GM21528 (cell line): ENCODE measurements around the gene FLNC.

Source experiments
- ATAC-seq: cut with Tn5 transposase; IDR thresholded peaks from one replicate; pipeline ENCODE4 v1.9.1; 2021; ENCODE audit warnings: mild to moderate bottlenecking, moderate library complexity; ENCODE audit not compliant: unreplicated experiment, low FRiP score

The FLNC gene

DNA sequence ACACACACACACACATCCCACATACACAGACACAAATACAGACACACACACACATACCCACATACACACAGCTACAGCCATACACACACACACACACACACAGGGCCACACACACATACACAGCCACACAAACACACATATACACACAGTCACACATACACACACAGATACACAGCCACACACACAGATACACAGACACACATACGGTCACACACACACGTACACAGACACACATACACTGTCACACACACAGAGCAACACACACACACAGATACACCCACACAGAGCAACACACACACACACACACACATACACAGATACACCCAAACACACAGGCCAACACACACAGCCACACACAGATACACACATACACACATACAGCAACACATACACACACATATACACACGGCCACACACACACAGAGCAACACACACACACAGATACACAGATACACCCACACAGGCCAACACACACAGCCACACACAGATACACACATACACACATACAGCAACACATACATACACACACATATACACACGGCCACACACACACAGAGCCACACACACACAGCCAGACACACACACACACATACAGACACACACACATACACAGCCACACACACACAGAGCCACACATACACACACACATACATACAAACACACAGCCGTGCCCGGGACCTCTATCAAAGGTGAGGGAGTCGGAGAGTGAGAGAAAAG is 58.0 kb downstream of the FLNC start:
- ATAC-seq, result no peak

DNA sequence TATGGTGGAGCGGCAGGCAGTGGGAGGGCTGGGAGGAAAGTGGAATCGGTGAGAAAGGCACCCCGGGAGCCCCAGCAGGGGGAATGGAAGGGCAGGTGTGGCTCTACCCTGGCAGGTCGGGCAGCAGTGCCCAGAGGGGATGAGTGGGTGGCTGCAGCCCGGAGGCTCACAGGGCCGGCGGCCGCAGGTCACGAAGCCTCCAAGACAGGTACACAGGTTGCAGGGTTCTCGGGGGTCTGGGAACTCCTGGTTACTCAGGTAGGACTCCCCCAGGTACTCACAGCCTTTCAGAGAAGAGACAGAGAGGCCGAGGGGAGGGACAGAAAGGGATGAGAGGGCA is 58.5 kb downstream of the FLNC start:
- ATAC-seq, result no peak

DNA sequence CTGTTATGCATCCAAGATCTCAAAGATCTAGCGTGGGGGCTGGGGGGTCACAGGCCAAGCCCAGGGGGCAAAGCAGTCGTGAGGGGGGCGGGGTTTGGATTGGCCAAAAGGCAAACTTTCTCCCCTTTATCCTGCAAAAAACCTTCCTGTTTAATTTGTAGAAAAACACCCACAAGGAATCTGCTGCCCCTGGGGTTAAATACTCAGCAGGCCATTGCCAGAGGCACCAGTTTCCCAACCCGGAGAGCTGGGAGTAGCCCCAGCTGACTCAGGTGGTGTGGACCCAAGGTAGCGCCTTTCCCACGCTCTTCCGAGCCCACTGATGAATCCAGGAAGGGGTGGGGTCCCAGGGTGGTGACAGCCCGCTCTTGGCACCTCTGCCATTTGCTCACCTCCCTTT is 58.9 kb downstream of the FLNC start:
- ATAC-seq, result no peak

DNA sequence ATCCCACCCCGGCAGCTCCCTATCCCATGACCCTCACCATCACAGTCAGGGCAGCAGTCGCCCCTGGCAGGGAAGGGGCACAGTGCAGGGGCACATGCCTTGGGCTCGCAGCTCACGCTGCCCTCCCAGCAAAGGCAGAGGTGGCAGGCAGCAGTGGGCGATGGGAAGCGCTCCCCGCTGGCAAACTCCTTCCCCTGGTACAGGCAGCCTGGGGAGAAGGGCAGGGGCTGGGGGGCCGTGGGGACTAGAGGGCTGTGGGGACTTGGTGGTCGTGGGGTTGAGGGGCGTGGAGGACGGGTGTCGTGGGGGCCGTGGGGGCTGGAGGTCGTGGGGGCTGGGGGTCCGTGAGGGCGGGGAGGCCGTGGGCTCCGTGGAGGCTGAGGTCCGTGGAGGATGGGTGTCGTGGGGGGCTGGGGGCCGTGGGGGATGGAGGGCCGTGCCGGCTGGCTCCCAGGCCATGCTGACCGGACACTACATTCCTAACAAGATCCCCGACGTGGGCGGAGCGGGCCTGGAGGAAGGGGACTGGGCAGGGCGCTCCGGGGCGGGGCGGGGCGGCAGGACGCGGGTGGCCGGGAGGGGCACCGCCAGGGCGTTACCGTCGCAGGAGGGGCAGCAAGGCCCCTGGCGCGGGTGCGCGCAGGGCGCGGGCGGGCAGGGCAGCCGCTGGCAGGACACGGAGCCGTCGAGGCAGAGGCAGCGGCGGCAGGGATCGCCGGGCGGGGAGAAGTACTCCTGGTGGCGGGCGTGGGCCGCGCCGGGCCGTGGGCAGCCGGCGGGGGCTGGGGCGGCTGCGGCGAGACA is 60.3 kb downstream of the FLNC start:
- no peak for ATAC-seq

DNA sequence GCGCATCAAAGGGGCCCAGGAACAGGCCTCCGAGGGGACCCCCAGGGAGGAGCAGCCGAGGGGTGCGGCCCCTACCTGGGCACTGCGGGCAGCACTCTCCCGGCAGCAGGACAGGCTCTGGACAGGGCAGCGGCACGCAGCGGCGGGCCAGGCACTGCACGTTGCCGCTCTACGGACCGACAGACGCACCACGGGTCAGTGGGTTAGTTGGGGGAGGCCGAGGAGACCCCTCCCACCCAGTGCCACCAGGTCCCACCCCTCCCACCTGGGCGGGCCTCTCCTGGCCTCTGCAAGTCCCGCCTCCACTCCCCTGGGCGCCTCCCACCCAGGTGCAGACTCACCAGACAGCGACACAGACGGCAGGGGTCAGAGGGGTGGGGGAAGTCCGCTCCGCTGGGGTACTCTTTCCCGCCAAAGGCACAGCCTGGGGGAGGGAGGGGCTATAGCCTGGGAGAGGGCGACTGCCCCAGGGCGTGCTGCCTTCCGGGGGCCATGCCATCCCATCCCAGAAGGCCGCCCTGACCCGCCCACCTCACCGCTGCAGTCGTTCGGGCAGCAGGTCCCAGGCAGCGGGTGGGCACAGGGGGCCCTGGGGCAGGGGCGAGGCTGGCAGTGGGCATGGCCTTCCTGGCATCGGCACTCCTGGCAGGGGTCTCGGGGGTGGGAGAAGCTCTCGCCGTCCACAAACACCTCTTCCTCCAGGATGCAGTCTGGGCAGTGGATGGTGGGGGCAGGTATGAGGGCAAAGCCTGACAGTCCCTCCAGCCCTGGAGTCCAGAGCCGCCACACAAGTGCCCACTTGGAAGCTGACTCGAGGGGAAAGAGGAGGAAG is 61.1 kb downstream of the FLNC start:
- ATAC-seq, result no peak

DNA sequence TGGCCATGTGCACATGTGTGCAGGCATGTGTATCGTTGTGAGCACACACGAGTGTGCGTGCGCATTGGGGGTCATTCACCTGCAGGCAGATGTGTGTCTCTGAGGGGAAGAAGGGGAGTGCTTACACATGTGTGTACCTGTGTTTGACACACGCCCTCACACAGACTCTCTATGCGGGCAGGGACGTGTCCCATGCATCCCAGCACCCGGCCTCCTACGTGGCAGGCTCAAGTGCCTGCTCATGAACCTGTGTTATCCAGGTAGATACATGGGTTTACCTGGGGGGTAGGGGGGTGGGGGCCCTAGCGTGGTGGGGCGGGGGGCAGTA is 61.7 kb downstream of the FLNC start:
- no peak for ATAC-seq

DNA sequence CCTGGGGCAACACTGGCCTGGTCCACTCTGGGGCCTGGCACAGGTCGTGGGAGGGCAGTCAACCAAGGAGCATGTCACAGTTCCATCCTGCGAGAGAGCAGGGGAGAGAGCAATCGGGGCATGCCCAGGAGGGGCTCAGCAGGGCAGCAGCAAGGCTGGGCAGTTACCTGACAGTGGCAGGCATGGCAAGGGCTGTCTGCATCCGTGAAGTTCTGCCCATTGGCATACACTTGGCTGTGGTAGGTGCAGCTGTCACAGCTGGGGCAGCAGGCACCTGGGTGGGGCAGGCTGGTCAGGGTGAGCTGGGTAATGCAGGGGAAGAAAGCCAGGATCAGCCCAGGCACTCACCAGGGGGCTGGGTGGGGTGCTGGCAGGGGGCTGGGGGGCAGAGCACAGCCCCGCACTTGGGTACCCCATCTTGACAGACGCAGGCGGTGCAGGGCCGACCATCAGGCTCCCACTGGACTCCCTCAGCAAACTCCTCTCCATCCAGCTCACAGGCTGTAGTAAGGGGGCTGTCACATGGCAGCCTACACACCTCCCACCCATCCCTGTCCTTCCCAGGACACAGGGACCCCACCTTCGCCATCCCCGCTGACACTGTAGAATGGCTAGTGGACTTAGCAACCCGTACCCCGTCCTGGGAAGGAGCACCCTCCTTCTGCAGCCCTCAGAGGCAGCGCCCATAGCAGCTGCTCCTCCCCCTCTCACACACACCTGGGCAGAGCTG is 62.5 kb downstream of the FLNC start:
- ATAC-seq, result no peak

DNA sequence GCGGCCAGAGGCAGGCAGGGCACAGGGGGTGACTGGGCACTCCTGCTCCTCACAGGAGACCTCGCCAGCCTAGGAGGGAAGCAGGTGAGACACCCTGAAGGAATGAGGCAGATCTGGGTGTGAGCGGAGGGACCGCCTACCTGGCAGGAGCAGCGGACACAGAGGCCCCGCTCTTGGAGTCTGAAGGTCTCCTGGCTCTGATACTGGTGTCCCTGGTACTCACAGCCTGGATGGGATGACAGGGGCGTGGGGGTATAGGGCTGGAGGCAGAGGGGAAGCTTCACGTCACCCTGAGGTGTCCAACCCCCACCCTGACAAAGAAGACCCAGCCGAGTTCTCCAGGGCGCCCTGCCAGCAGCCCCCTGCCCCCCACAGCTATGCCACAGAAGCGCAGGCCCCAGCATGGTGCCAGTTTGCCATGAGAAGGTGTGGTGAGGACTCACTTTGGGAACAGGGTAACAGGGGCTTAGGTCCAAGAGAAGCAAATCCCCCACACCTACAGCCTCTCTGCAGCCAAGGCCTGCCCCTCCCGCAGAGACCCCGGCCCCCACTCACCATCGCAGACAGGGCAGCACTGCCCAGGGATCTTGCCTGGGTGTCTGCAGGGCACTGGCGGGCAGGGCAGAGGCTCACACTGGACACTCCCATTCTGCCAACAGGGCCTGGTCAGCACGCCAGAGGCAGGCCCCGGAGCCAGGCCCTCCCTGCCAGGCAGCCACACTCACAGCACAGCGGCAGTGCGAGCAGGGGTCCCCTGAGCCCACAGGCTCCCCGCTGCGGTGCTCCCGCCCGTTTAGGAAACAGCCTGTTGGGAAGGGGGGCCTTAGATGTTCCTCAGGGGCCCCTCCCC is 63.3 kb downstream of the FLNC start:
- ATAC-seq, result no peak

DNA sequence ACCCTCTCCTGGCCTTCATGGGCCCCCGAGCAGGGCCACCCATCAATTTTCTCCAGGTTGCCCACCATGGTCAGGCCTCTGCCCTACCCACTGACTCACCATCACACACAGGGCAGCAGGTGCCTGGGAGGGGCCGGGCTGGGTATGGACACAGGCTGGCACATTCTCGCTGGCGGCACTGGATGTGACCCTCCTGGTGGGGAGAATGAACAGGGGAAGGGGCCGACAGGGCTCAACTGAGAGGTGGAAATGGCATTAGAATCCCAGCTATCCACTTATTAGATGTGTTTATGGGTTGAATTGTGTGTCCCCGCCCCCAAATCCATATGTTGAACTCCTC is 63.9 kb downstream of the FLNC start:
- ATAC-seq, result no peak

DNA sequence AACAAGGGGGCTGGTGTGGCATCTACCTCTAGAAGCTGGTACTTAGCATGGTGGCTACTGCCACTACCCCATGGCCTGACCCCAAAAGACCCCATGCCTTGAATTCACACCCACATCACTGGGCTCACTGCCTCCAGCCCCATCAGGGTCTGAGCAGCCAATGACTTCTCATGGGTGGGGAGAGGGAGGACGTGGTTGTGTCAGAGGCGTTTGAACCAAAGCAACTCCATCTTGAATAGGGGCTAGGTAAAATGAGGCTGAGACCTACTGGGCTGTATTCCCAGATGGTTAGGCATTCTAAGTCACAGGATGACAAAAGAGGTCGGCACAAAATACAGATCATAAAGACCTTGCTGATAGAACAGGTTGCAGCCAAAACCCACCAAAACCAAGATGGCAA is 65.1 kb downstream of the FLNC start:
- ATAC-seq, result no peak

DNA sequence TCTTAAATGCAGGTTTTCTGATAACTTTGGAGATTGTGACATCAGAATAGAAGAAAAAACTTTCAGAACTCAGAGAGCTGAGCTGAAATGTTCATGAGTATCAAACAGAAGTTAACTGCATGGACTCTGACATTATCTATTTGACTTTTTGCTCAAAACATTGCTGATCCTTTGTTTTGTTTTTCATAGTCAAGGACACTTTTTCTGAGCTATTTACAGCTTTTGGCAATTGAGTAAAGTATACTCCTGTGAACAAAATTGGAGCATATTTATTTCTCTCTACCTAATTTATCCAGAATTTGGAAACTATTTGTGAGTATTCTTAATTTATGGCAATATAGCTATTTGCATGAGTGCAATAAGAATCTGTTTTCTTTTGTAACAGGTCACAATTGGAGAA is 69.2 kb downstream of the FLNC start:
- no peak for ATAC-seq

DNA sequence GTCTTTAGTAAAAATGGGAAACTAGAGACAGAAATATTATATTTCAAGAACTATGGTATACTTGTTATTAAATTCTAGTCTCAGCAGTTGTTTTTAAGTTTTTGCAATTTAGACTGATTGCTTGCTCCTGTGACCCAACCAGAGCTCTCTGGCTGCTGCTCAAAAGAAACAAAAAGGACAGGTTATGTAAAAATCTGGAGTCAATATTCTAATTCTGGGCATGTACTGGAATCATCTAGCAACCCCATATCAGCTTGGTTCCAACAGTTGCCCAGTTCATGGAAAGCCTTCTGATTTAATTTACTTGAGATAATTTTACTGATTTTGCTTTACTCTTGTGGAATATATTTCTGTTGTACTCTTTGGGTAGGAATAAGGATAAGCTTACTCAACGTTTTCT is 70.0 kb downstream of the FLNC start:
- no peak for ATAC-seq

DNA sequence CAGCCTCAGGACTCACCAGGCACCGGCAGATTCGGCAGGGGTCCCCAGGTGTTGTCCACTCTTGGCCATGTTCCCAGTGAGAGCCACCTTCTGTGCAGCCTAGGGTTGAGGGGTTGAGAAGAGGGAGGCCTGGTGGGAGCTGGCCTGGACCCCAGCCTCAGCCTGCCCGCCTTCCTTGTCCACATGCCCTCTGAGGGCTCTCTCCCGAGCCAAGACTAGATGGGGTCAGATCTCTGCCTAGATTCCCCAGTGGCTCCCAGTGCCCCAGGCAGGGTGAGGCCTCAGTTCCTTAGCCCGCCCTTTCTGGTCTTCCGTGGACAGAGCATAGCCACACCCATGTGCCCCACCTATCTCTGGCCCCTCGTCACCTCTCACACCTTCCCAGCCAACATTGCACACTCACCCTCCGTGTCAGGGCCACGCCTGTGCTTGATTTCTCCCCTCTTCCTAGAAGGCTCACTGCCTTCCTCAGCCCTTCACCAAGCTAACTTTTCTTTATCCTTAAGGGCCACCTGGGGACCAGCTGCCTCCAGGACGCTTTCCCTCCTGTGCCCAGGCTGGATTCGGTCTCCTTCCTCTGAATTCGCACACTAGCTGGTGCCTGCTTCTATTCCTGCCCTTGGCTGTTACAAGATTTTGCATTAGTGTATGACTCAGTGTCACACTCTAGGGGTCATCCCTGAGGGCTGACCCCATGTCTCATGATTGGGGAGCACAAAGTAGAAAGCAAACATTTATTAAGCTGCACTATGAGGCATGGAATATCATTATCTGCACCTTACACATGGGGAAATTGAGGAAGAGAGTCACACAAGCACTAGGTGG is 72.8 kb downstream of the FLNC start:
- no peak for ATAC-seq

DNA sequence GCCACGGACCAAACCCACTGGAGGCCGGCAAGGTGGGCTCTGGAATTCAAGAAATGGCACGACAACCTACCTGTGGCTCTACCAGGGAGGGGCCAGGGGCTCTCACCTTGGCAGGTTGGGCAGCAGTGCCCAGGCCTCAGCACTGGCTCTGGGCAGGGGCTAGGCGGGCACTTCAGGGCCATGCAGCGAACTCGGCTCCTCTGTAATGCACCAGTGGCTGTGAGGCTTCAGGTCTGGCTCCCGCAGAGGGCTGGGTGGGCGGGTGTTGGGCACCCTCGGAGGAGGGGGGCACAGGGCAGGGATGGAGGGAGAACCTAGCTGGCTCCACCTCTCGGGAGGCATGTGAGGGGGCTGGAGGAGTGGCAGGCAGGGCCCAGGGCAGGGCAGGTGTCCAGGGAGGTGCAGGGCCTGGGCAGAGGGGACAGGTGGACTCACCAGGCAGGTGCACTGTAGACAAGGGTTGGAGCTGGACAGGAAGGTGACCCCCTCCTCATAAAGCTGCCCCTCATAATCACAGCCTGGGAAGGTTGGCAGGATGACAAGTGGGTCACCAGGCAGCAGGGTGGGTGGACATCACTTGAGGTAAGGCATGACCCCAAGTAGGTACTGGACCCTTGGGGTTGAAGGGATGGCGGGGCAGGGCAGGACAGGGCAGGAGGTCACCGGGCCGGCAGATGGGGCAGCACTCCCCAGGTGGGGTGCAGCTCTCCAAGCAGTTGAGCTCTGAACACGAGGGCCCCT is 73.6 kb downstream of the FLNC start:
- ATAC-seq, result no peak

DNA sequence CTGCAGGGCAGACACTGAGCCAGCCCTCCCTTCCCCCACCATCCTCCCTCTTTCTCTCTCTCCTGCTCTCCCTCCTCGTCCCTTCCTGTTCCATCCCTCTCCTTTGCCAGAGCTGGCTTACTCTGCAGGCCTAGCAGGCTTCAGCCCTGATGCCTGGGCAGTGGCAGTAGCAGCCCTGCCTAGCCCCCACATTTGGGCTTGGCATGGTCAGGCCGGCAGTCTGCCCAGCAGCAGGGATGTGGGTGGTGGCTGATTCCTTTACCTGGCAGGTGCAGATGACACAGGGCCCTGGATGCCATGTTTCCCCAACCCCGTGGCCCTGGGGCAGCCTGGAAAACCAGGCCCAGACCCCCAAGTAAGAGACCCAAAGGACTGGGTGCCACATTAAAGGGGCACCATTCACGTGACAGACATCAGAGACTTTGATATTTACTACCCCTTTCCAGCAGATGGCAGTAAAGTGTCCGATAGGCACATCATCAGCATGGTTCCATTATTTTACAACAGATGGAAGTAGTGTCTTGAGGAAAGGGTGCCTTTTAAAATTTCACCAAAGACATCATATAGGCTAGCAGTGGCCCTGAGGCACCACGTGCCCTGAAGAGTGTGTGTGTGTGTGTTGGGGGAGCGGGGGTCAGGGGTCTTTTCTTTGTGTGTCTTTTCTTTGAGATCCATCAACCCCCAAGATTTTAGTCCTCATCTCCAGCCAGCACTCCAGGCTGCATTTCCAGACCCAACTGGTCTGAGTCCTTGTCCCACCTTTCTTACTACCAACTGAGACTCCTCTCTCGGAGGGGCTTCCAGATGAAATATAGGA is 74.4 kb downstream of the FLNC start:
- no peak for ATAC-seq

DNA sequence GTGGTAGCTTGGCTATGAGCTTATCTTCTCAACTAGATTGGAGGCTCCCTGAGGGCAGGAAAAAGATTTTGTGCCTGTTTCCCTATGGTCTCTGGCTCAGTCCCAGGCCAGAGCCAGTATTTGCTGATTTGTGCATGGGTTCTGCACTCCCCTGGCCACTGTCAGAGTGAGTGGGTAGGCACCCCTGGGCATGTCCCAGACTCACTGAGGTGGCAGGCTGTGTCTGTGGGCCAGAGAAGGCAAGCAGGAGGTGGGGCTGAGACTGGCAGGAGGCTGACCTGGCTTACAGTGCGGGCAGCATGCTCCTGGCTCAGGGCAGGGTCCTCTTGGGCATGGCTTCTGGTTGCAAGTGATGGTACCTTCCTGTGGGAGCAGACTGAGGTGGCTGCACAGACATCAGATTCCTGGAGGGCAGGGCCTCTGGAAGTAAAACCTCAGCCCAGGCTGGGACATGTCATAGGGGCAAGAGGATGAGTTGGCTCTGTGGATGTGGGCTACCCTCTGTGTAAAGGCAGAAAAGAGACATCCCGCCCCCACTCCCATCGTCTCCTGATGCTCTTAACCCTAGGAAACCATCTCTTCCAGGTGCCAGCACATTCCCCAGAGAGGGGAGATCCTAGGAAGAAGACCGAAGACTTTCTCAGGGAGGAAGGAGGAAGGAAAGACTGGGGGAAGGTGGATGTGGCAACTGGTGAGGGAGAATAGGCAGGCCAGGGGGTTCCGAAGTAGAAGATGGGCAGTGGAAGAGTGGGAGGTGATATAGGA is 76.0 kb downstream of the FLNC start:
- ATAC-seq, result no peak
